Stomach (tissue), 9 donors: ENCODE results near the gene ITPRIP. TPM values are rescaled to one million over a fixed set of nuclear protein-coding genes. Genes with fewer than 3 reads are reported as not detected.

ENCODE experiments used
- DNase-seq, 2 donors: peaks; one replicate each; pipeline versions ENCODE4 v3.0.0 to v3.0.0-alpha.2; 2013 to 2019
- H3K27ac ChIP-seq, 5 donors: fragments of 200-600 bp in 4 of 5; sonication (generic) in 4 of 5; one replicate each; pipeline ENCODE4 v1.5.1; 2013 to 2019; ENCODE audit warnings: mild to moderate bottlenecking in 1 of 5, moderate library complexity in 1 of 5
- H3K27me3 ChIP-seq, 3 donors: fragments of 200-600 bp; sonication (generic); one replicate each; pipeline ENCODE4 v1.5.1; 2017 to 2019; ENCODE audit warnings: mixed run types in 1 of 3
- H3K36me3 ChIP-seq, 4 donors: fragments of 200-600 bp; sonication (generic); 1 replicate in 3 of 4; 2 replicates in 1 of 4; pipeline ENCODE4 v1.5.1; 2016 to 2019
- H3K4me1 ChIP-seq, 4 donors: fragments of 200-600 bp; sonication (generic); one replicate each; pipeline ENCODE4 v1.5.1; 2016 to 2019
- H3K4me3 ChIP-seq, 4 donors: fragments of 200-600 bp; sonication (generic) in 3 of 4; one replicate each; pipeline ENCODE4 v1.5.1; 2016 to 2019; ENCODE audit warnings: mild to moderate bottlenecking in 1 of 4
- H3K9me3 ChIP-seq, 4 donors: fragments of 200-600 bp; sonication (generic); one replicate each; pipeline ENCODE4 v1.5.1; 2016 to 2019
- EP300 ChIP-seq: sonication (generic); formaldehyde crosslinking; IDR thresholded peaks from one replicate; pipeline ENCODE4 v1.6.1; 2017; ENCODE audit warnings: antibody characterized with exemption
- POLR2A ChIP-seq, 4 donors: fragments of 450-650 bp; IDR thresholded peaks; one replicate each; pipeline ENCODE4 v1.6.1; 2016; ENCODE audit warnings: antibody characterized with exemption in 4 of 4, control low read depth in 2 of 4, mild to moderate bottlenecking in 1 of 4, moderate library complexity in 1 of 4
- POLR2AphosphoS5 ChIP-seq, 3 donors: sonication (generic); formaldehyde crosslinking; IDR thresholded peaks; one replicate each; pipeline ENCODE4 v1.6.1; 2016; ENCODE audit warnings: antibody characterized with exemption in 3 of 3
- WGBS, 5 donors: extraction: QIAGEN DNeasy Blood & Tissue Kit in 3 of 5; methylation state at CpG; one replicate each; pipeline versions ENCODE4 v1.1.5 to v1.1.7; 2013 to 2018; 5-methylcytosine and 5-hydroxymethylcytosine counted together
- intact Hi-C: fragments of 100-400 bp; cut with DNase I; formaldehyde crosslinking; loops from one replicate; pipeline ENCODE4 v1.15.1; 2023; ENCODE audit warnings: low total_unique reads
- polyA plus RNA-seq, 3 donors: library from polyadenylated mRNA; stranded (reverse); fragments of 200-250 nt; gene quantifications; one replicate each; pipeline ENCODE4 v1.2.3, GENCODE V29; 2013
- total RNA-seq, 5 donors: library from RNA; depleted of rRNA; stranded (reverse); fragments of >200 nt; gene quantifications; one replicate each; pipeline versions ENCODE4 v1.1.0 to v1.2.3, GENCODE V29; 2014 to 2016
- TF ChIP-seq, protein P1 (sequence below), 7 experiments: fragments of 450-650 bp in 4 of 7; fragments of 200-600 bp in 3 of 7; sonication (generic) in 3 of 7; IDR thresholded peaks; one replicate each; pipeline ENCODE4 v1.5.1; 2016 to 2019; ENCODE audit warnings: antibody characterized with exemption in 7 of 7, control low read depth in 2 of 7, mild to moderate bottlenecking in 1 of 7
- donor health status: healthy with polysubstance abuse.
- donor health status: Bipolar disorder and iron deficiency.
- donor health status: healthy.

The ITPRIP gene
- total and polyA plus RNA-seq, 8 donors: 1.7 to 13.5 (median 6.9) TPM

DNA sequence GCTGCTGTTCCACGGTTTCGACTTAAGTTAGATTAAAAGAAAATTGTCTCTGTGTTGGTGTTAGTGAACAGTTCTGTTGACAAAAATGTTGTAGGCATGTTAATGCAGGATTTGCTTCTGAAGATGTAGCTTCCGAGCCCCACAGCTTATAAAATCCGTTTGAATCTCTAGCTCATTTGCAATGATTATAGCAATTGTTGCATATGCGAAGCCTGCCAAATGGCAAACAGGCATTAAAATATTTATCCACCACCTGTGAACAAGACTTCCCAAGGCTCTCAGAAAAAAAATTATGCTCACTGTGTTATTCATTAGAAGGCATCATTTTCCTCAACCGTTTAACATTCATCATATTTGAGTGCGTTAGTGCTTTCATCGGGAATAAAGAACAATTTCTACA, 29.6 kb upstream of the ITPRIP start:
- 51 to 56% (median 53%) methylated on average over 8 of the region's 8 CpGs for WGBS, 5 donors
- no peak for DNase-seq
- TF ChIP-seq POLR2AphosphoS5 (IDR thresholded peaks at IDR 0.05): no peak
- Histone ChIP-seq H3K9me3 (peaks cover 0 to 14% (median 8%) of the 10 kb centered on the region in 4 donors), H3K27ac (no peak overlapping the region), H3K27me3 (no peaks in the 10 kb centered on the region), H3K4me3 (no peak overlapping the region), H3K4me1 (peaks cover 0 to 8% (median 0%) of the 10 kb centered on the region in 4 donors), H3K36me3 (no peaks in the 10 kb centered on the region)
- intact Hi-C loops: no loop called here

DNA sequence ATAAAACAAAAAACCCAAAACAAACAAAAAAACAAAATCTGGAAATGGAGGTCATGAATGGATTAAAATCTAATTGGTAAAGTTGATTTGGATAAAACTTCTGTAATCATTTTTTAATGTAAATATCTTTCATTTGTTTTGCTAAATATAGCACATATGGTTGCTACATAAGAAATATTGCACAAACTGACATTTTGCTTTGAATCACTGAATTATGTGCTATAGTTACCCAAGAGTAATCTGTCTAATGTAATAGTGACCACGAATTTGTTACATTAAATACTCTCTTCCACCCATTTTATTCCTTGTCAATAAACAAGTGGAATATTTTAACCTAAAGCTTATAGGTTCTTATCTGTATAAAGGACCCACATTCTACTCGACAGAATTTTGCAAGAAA, 21.5 kb upstream of the ITPRIP start:
- H3K4me3 ChIP-seq: no peak overlapping the region
- H3K9me3 ChIP-seq: no peaks in the 10 kb centered on the region
- no peaks in the 10 kb centered on the region for H3K27me3 ChIP-seq
- no peak for DNase-seq
- H3K4me1 ChIP-seq: no peaks in the 10 kb centered on the region
- H3K36me3 ChIP-seq: no peaks in the 10 kb centered on the region
- 56 to 74% (median 65%) methylated on average over 2 of the region's 2 CpGs for WGBS, 5 donors
- H3K27ac ChIP-seq: no peak overlapping the region
- intact Hi-C loops: no loop called here
- TF ChIP-seq POLR2A (IDR thresholded peaks at IDR 0.05) (no peak), EP300 (no peak), POLR2AphosphoS5 (IDR thresholded peaks at IDR 0.05) (no peak)
- TF ChIP-seq, protein P1, sequence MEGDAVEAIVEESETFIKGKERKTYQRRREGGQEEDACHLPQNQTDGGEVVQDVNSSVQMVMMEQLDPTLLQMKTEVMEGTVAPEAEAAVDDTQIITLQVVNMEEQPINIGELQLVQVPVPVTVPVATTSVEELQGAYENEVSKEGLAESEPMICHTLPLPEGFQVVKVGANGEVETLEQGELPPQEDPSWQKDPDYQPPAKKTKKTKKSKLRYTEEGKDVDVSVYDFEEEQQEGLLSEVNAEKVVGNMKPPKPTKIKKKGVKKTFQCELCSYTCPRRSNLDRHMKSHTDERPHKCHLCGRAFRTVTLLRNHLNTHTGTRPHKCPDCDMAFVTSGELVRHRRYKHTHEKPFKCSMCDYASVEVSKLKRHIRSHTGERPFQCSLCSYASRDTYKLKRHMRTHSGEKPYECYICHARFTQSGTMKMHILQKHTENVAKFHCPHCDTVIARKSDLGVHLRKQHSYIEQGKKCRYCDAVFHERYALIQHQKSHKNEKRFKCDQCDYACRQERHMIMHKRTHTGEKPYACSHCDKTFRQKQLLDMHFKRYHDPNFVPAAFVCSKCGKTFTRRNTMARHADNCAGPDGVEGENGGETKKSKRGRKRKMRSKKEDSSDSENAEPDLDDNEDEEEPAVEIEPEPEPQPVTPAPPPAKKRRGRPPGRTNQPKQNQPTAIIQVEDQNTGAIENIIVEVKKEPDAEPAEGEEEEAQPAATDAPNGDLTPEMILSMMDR (IDR thresholded peaks at IDR 0.05): no peak

DNA sequence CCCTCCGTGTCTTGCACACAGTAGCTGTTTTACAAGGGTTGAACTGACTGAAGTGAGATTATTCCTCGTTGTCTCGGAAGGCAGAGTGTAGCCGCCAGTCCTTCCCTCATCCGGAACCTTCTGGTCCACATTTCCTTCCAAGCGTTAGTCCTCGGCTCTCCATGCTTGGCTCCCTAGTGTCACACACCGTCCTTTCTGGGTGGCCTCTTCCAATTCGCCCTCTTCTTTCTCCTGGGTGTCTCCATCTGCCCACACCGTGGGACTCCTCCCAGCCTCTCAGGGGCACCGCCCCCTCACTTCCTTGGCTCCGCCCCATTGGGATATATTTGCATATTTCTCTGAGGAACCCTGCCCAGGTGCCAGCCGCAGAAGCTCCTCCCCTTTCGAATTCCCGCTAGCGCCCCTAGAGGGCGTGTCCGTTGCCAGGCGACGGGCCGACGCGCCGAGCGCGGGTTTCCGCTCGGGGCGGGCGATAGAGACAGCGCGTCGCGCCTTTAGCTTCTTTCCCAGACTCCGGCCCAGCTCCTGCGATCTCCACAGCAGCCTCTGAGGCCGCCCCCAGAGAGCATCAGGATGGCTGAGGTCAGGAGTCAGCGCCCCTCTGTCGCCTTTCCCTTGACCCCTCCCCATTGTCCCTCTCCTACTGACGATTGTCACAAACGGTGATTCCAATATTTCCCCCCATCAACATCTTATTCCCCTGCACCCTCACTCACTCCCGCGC, 15.2 kb upstream of the ITPRIP start, which contains the start of gene CFAP58:
TSS of gene CFAP58 (plus strand) at position 509 of the 724 bp plus-strand sequence. CDS start at position 574, 65 bp downstream.
- Histone ChIP-seq H3K36me3 (no peaks in the 10 kb centered on the region), H3K4me3 (peak within 1 kb of the TSS; percentile 37 to 50 (median 42)), H3K9me3 (no peaks in the 10 kb centered on the region), H3K27me3 (no peaks in the 10 kb centered on the region), H3K4me1 (peaks cover 18 to 55% (median 38%) of the 10 kb centered on the region in 4 donors), H3K27ac (peak within 1 kb of the TSS in 4 of 5 donors; percentile 41 to 57 (median 48))
- WGBS, 5 donors: 2 to 6% (median 2%) methylated on average over 21 to 43 of the region's 43 CpGs
- intact Hi-C loops: loop anchor here (5.0 kb wide), 1 partner anchor 61 kb away; no protein-coding TSS in a partner anchor
- peak; percentile 96 for DNase-seq
- TF ChIP-seq POLR2A (IDR thresholded peaks at IDR 0.05): no peak
- peak in 2 of 3 donors; percentile 39 to 75 for TF ChIP-seq POLR2AphosphoS5 (IDR thresholded peaks at IDR 0.05)
- TF ChIP-seq, protein P1 (IDR thresholded peaks at IDR 0.05): peak in 4 of 7 experiments; percentile 71 to 84 (median 75)
- TF ChIP-seq EP300: no peak

DNA sequence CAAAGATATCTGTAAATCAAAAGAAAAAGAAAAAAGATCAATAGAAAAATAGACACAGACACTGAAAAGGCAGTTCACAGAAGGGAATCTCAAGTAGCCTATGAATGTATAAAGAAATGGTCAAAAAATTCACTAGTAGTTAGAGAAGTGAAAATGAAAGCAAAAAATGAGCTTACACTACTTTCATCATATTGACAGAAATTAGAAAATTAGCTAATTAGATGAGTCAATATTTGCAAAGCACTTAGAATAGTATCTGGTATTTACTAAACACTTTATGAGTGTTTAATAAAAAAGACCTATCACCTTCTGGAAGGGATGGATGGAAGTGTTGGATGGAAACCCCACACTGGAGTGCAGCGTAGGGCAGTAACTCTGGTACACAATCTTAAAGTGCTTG, 13.7 kb upstream of the ITPRIP start:
- H3K27me3 ChIP-seq: no peaks in the 10 kb centered on the region
- H3K4me3 ChIP-seq: peak overlapping the region in 1 of 4 donors; percentile 6
- peaks cover 18 to 55% (median 38%) of the 10 kb centered on the region in 4 donors for H3K4me1 ChIP-seq
- DNase-seq: no peak
- intact Hi-C loops: loop anchor here (5.0 kb wide), 1 partner anchor 60 kb away; no protein-coding TSS in a partner anchor
- TF ChIP-seq POLR2AphosphoS5 (IDR thresholded peaks at IDR 0.05): no peak
- TF ChIP-seq EP300: no peak
- TF ChIP-seq, protein P1 (IDR thresholded peaks at IDR 0.05): no peak
- no peak for TF ChIP-seq POLR2A (IDR thresholded peaks at IDR 0.05)
- 21 to 65% (median 38%) methylated on average over 1 of the region's 1 CpG for WGBS, 5 donors
- H3K27ac ChIP-seq: peak overlapping the region in 3 of 5 donors; percentile 13 to 85 (median 62)
- no peaks in the 10 kb centered on the region for H3K36me3 ChIP-seq
- H3K9me3 ChIP-seq: no peaks in the 10 kb centered on the region
